Esophagus squamous epithelium (tissue), 4 donors: ENCODE measurements around the gene NUDT4B.
"Not testable (repeated sequence)": the region's sequence is repeated elsewhere in the genome, so short reads cannot be mapped to it uniquely, and the experiment has no call there.

Experiments used
- CTCF ChIP-seq, 6 experiments: fragments of 450-650 bp in 4 of 6; fragments of 200-600 bp in 2 of 6; sonication (generic) in 2 of 6; IDR thresholded peaks; one replicate each; pipeline ENCODE4 v1.5.1; 2016 to 2019; ENCODE audit warnings: antibody characterized with exemption in 6 of 6, mild to moderate bottlenecking in 4 of 6, moderate library complexity in 4 of 6
- POLR2A ChIP-seq, 4 donors: fragments of 450-650 bp; IDR thresholded peaks; one replicate each; pipeline ENCODE4 v1.6.1; 2017; ENCODE audit warnings: antibody characterized with exemption in 4 of 4, mild to moderate bottlenecking in 4 of 4, moderate library complexity in 3 of 4

GRCh38 chr1:148720918-148721317 lies 27.7 kb upstream of the NUDT4B start:
- not testable (repeated sequence) for TF ChIP-seq CTCF, POLR2A (IDR thresholded peaks at IDR 0.05)
